ENCODE data around the gene ALPK3. TPM values are rescaled to one million over a fixed set of nuclear protein-coding genes. Genes with fewer than 3 reads are reported as not detected.

The ALPK3 gene
- total RNA-seq, 1 donor from 2014 or later = 0.20 TPM

GRCh38 chr15:84917452-84917851 is 100.3 kb downstream of the ALPK3 start:
- ATAC-seq (ENCODE audit: low read depth) (no peak), DNase-seq (no peak)
- Mint-ChIP-seq H3K4me1 (peaks cover 2% of the 10 kb centered on the region), H3K27me3 (peaks cover 9% of the 10 kb centered on the region), H3K27ac (no peak overlapping the region), H3K36me3 (ENCODE audit: low read depth) (no peaks in the 10 kb centered on the region), H3K9me3 (no peaks in the 10 kb centered on the region), H3K4me3 (no peak overlapping the region)
- TF ChIP-seq CTCF (IDR thresholded peaks at IDR 0.05) = no peak
- intact Hi-C loops (cut with micrococcal nuclease) = no loop called here
- CTCF ChIA-PET = no interaction called here
- POLR2A ChIA-PET = no interaction called here

GRCh38 chr15:84919106-84919667 is 102.0 kb downstream of the ALPK3 start:
- Mint-ChIP-seq H3K4me1 (peaks cover 2% of the 10 kb centered on the region), H3K27ac (no peak overlapping the region), H3K36me3 (ENCODE audit: low read depth) (no peaks in the 10 kb centered on the region), H3K4me3 (no peak overlapping the region), H3K27me3 (peaks cover 9% of the 10 kb centered on the region), H3K9me3 (no peaks in the 10 kb centered on the region)
- no peak for DNase-seq
- no peak for TF ChIP-seq CTCF (IDR thresholded peaks at IDR 0.05)
- no peak for ATAC-seq (ENCODE audit: low read depth)
- intact Hi-C loops (cut with micrococcal nuclease) = no loop called here
- ChIA-PET POLR2A (no interaction called here), CTCF (interaction anchor here (1.0 kb wide), 1 partner anchor 9 kb away, joined by 3 read pairs; no protein-coding TSS in a partner anchor)

GRCh38 chr15:84921121-84921520 is 104.0 kb downstream of the ALPK3 start:
- intact Hi-C loops (cut with micrococcal nuclease) = no loop called here
- H3K4me1 Mint-ChIP-seq = no peaks in the 10 kb centered on the region
- no peaks in the 10 kb centered on the region for H3K9me3 Mint-ChIP-seq
- ChIA-PET POLR2A (no interaction called here), CTCF (no interaction called here)
- DNase-seq = no peak
- no peak overlapping the region for H3K4me3 Mint-ChIP-seq
- H3K36me3 Mint-ChIP-seq (ENCODE audit: low read depth) = no peaks in the 10 kb centered on the region
- no peak for TF ChIP-seq CTCF (IDR thresholded peaks at IDR 0.05)
- H3K27me3 Mint-ChIP-seq = peaks cover 2% of the 10 kb centered on the region
- no peak overlapping the region for H3K27ac Mint-ChIP-seq
- ATAC-seq (ENCODE audit: low read depth) = no peak

- Mint-ChIP-seq H3K4me1 (no peaks in the 10 kb centered on the region), H3K9me3 (no peaks in the 10 kb centered on the region), H3K27ac (no peak overlapping the region), H3K36me3 (ENCODE audit: low read depth) (no peaks in the 10 kb centered on the region), H3K27me3 (no peaks in the 10 kb centered on the region), H3K4me3 (no peak overlapping the region)
- DNase-seq (no peak), ATAC-seq (ENCODE audit: low read depth) (no peak)
- TF ChIP-seq CTCF (IDR thresholded peaks at IDR 0.05) = no peak
- ChIA-PET CTCF (no interaction called here), POLR2A (no interaction called here)
- intact Hi-C loops (cut with micrococcal nuclease) = no loop called here
These were observed 105.4 kb downstream of the ALPK3 start for GRCh38 chr15:84922530-84922929.

Other genes starting within 250 kb of the ALPK3 start
- 16.0 and 18.7 TPM in 2 replicates for gene ZSCAN2, start 216.3 kb upstream of the ALPK3 start, total RNA-seq
- 34.9 and 38.9 TPM in 2 replicates for gene WDR73, start 163.1 kb upstream of the ALPK3 start, total RNA-seq
- gene NMB, start 159.2 kb upstream of the ALPK3 start, total RNA-seq = 2.9 and 3.8 TPM in 2 replicates
- 68.9 and 71.2 TPM in 2 replicates for gene SEC11A, start 101.2 kb upstream of the ALPK3 start, total RNA-seq
- 40.6 and 44.3 TPM in 2 replicates for gene ZNF592, start 68.8 kb upstream of the ALPK3 start, total RNA-seq
- not detected in 2 replicates for gene SLC28A1, start 67.3 kb downstream of the ALPK3 start, total RNA-seq
- 25.1 and 32.3 TPM in 2 replicates for gene PDE8A, start 164.5 kb downstream of the ALPK3 start, total RNA-seq